Suppressor macrophage (primary cell): ENCODE data around the gene SLC6A11.

Experiments
- DNase-seq, 4 experiments: peaks; one replicate each; pipeline ENCODE4 v3.0.0-alpha.2; 2020 to 2022

SLC6A11 gene

GRCh38 chr3:10888518-10889090 lies 72.6 kb downstream of the SLC6A11 start:
- DNase-seq = peak; percentile 6 to 48 (median 43)

- DNase-seq = peak in 1 of 4 experiments; percentile 22
These were observed 73.4 kb downstream of the SLC6A11 start for GRCh38 chr3:10889206-10889960.

GRCh38 chr3:10890665-10891064 lies 74.6 kb downstream of the SLC6A11 start:
- DNase-seq = no peak

- DNase-seq = no peak
These were observed 76.6 kb downstream of the SLC6A11 start for GRCh38 chr3:10892622-10893021.

GRCh38 chr3:10901296-10901945 lies 85.4 kb downstream of the SLC6A11 start:
- DNase-seq = no peak

- DNase-seq = no peak
These were observed 91.2 kb downstream of the SLC6A11 start for GRCh38 chr3:10907262-10907661.

GRCh38 chr3:10910367-10910766 lies 94.3 kb downstream of the SLC6A11 start:
- no peak for DNase-seq

- DNase-seq = no peak
These were observed 95.4 kb downstream of the SLC6A11 start for GRCh38 chr3:10911350-10912002.

- no peak for DNase-seq
These were observed 96.8 kb downstream of the SLC6A11 start for GRCh38 chr3:10912786-10913185.

GRCh38 chr3:10915376-10915775 lies 99.3 kb downstream of the SLC6A11 start:
- no peak for DNase-seq

GRCh38 chr3:10917176-10917575 lies 101.1 kb downstream of the SLC6A11 start:
- DNase-seq = no peak

- no peak for DNase-seq
These were observed 102.0 kb downstream of the SLC6A11 start for GRCh38 chr3:10918011-10918410.

- no peak for DNase-seq
These were observed 103.6 kb downstream of the SLC6A11 start for GRCh38 chr3:10919636-10920035.

GRCh38 chr3:10925436-10926255 lies 109.6 kb downstream of the SLC6A11 start:
- no peak for DNase-seq

GRCh38 chr3:10926256-10926810 lies 110.3 kb downstream of the SLC6A11 start:
- DNase-seq = no peak

GRCh38 chr3:10926811-10927521 lies 110.9 kb downstream of the SLC6A11 start:
- no peak for DNase-seq

- no peak for DNase-seq
These were observed 111.5 kb downstream of the SLC6A11 start for GRCh38 chr3:10927551-10927950.

GRCh38 chr3:10928407-10928960 lies 112.5 kb downstream of the SLC6A11 start:
- DNase-seq = no peak

GRCh38 chr3:10928961-10929471 lies 113.0 kb downstream of the SLC6A11 start:
- no peak for DNase-seq

- no peak for DNase-seq
These were observed 114.1 kb downstream of the SLC6A11 start for GRCh38 chr3:10929978-10930665.
